Endothelial cell of umbilical vein (primary cell): Measurements from ENCODE around the gene FASLG. TPM values are rescaled to one million over a fixed set of nuclear protein-coding genes. Genes with fewer than 3 reads are reported as not detected.

Experiments used
- BruUV-seq: library from RNA; stranded (reverse); fragments of 400-500 nt; replicated peaks from 2 replicates; lab custom pipeline; 2021; lab: Mats Ljungman, UMichigan
- CTCF ChIA-PET: fragments of 300-600, 350-600 bp; sonication (Branson Sonifier 250); formaldehyde crosslinking; loops from one replicate; lab custom pipeline; 2021; ENCODE audit warnings: antibody characterized with exemption, inconsistent platforms; lab: Charles Lee
- POLR2A ChIA-PET: fragments of 300-600, 350-600 bp; sonication (Branson Sonifier 250); formaldehyde crosslinking; loops from one replicate; lab custom pipeline; 2021; ENCODE audit warnings: antibody characterized with exemption, inconsistent platforms; lab: Charles Lee
- DNase-seq: peaks from one replicate; pipeline ENCODE4 v3.0.0-alpha.2; 2011; ENCODE audit warnings: low read depth, low spot score
- FAIRE-seq: peaks from 2 replicates; lab custom pipeline; 2011; peaks lifted over from hg19 to GRCh38; lab: Jason Lieb, UNC
- H2AFZ ChIP-seq: 2 replicates; pipeline ENCODE4 v1.6.0; 2012; ENCODE audit warnings: low read depth, low read length, control low read depth, inconsistent platforms
- H3K27ac ChIP-seq: 2 replicates; pipeline ENCODE4 v1.5.1; 2011; ENCODE audit warnings: low read depth, mild to moderate bottlenecking, control low read depth, low read length, moderate library complexity; ENCODE audit not compliant: insufficient read depth
- H3K27me3 ChIP-seq, 2 experiments: 2 replicates each; pipeline versions ENCODE4 v1.6.0 to v1.6.1; 2011; ENCODE audit warnings: low read length in 2 of 2, mixed read lengths in 1 of 2; ENCODE audit not compliant: control insufficient read depth in 2 of 2, insufficient read depth in 2 of 2
- H3K36me3 ChIP-seq, 2 experiments: 2 replicates in 1 of 2; 3 replicates in 1 of 2; pipeline ENCODE4 v1.5.1; 2011; ENCODE audit warnings: low read length in 2 of 2, mild to moderate bottlenecking in 1 of 2, moderate library complexity in 1 of 2; ENCODE audit not compliant: control insufficient read depth in 2 of 2, insufficient read depth in 2 of 2; ENCODE audit errors: extremely low read depth in 1 of 2
- H3K4me1 ChIP-seq: 3 replicates; pipeline ENCODE4 v1.5.1; 2011; ENCODE audit warnings: mild to moderate bottlenecking, low read length; ENCODE audit not compliant: control insufficient read depth, insufficient read depth; ENCODE audit errors: extremely low read depth
- H3K4me2 ChIP-seq: 2 replicates; pipeline ENCODE4 v1.6.1; 2011; ENCODE audit warnings: low read length, control low read depth, mixed read lengths; ENCODE audit not compliant: insufficient read depth
- H3K4me3 ChIP-seq, 3 experiments: fragments of 200-600 bp in 1 of 3; sonication (generic), shearing (Covaris generic) in 1 of 3; replicated peaks in 1 of 3; 2 replicates each; pipeline ENCODE4 v1.5.1; 2011 to 2016; ENCODE audit warnings: control low read depth in 3 of 3, low read length in 3 of 3, mild to moderate bottlenecking in 2 of 3, inconsistent platforms in 1 of 3, low read depth in 1 of 3, moderate library complexity in 1 of 3; ENCODE audit not compliant: insufficient read depth in 1 of 3
- H3K79me2 ChIP-seq: 2 replicates; pipeline ENCODE4 v1.6.0; 2012; ENCODE audit warnings: low read length, inconsistent platforms; ENCODE audit not compliant: control insufficient read depth, insufficient read depth
- H3K9ac ChIP-seq: replicated peaks from 2 replicates; pipeline ENCODE3; 2011; ENCODE audit warnings: low read length, control low read depth; ENCODE audit not compliant: insufficient read depth; ENCODE audit errors: extremely low read depth
- H3K9me1 ChIP-seq: replicated peaks from 3 replicates; pipeline ENCODE4 v1.6.0; 2011; ENCODE audit warnings: mild to moderate bottlenecking, low read length; ENCODE audit not compliant: control insufficient read depth, insufficient read depth; ENCODE audit errors: extremely low read depth
- H3K9me3 ChIP-seq: replicated peaks from 2 replicates; pipeline ENCODE4 v1.5.1; 2012; ENCODE audit warnings: low read length, inconsistent platforms; ENCODE audit not compliant: control insufficient read depth, insufficient read depth
- H4K20me1 ChIP-seq: replicated peaks from 2 replicates; pipeline ENCODE3; 2011; ENCODE audit warnings: mild to moderate bottlenecking, low read length; ENCODE audit not compliant: control insufficient read depth, insufficient read depth; ENCODE audit errors: extremely low read depth
- CTCF ChIP-seq, 2 donors: IDR thresholded peaks; 1 replicate in 1 of 2; 2 replicates in 1 of 2; pipeline ENCODE4 v1.5.1; 2011; ENCODE audit warnings: low read length in 2 of 2, mild to moderate bottlenecking in 2 of 2, moderate library complexity in 2 of 2, control low read depth in 1 of 2, inconsistent platforms in 1 of 2, low read depth in 1 of 2; ENCODE audit not compliant: insufficient read depth in 1 of 2; ENCODE audit errors: extremely low read depth in 1 of 2
- EZH2 ChIP-seq: IDR thresholded peaks from 2 replicates; pipeline ENCODE4 v1.6.1; 2012; ENCODE audit warnings: borderline replicate concordance, low read depth, mild to moderate bottlenecking, moderate library complexity, low read length, inconsistent platforms; ENCODE audit not compliant: severe bottlenecking
- FOS ChIP-seq: IDR thresholded peaks from 2 replicates; pipeline ENCODE4 v1.6.1; 2011; ENCODE audit warnings: mild to moderate bottlenecking, low read length, moderate library complexity, borderline replicate concordance; ENCODE audit not compliant: insufficient read depth
- GATA2 ChIP-seq: IDR thresholded peaks from 2 replicates; pipeline ENCODE4 v1.7.0; 2011; ENCODE audit warnings: low read depth, mild to moderate bottlenecking, moderate library complexity, mixed read lengths, low read length; ENCODE audit not compliant: insufficient read length, insufficient read depth
- JUN ChIP-seq: IDR thresholded peaks from 2 replicates; pipeline ENCODE4 v1.6.1; 2011; ENCODE audit warnings: borderline replicate concordance, low read depth; ENCODE audit not compliant: insufficient read length, insufficient read depth
- MAX ChIP-seq: IDR thresholded peaks from 2 replicates; pipeline ENCODE4 v1.6.1; 2011; ENCODE audit not compliant: insufficient read depth, insufficient read length
- MYC ChIP-seq: IDR thresholded peaks from one replicate; pipeline ENCODE4 v1.6.1; 2011; ENCODE audit warnings: mild to moderate bottlenecking, low read depth, low read length
- POLR2A ChIP-seq: IDR thresholded peaks from 2 replicates; pipeline ENCODE4 v1.6.1; 2012; ENCODE audit warnings: low read depth, mild to moderate bottlenecking, control low read depth, low read length
- POLR2AphosphoS5 ChIP-seq: IDR thresholded peaks from 2 replicates; pipeline ENCODE4 v1.6.1; 2012; ENCODE audit warnings: low read depth, mild to moderate bottlenecking, control low read depth, low read length, moderate library complexity; ENCODE audit not compliant: insufficient read depth
- dilution Hi-C: fragments of 300-500 bp; cut with MboI; formaldehyde crosslinking; loops from one replicate; pipeline ENCODE4 v1.15.0; 2019; ENCODE audit warnings: low sequenced_read_pairs; ENCODE audit not compliant: extremely low pct_ligation_motif_present
- intact Hi-C: fragments of 100-400 bp; cut with micrococcal nuclease; formaldehyde crosslinking; loops from one replicate; pipeline ENCODE4 v1.10.0; 2022
- polyA plus RNA-seq, 4 experiments: library from polyadenylated mRNA; depleted of rRNA in 3 of 4; stranded (reverse) in 3 of 4; unstranded in 1 of 4; fragments of >200 nt; gene quantifications; 2 replicates each; pipeline versions ENCODE4 v1.2.1 to v1.2.3, GENCODE V29; 2011 to 2012; ENCODE audit warnings: missing spikeins in 1 of 4
- total RNA-seq: library from RNA; stranded (reverse); gene quantifications from 2 replicates; pipeline ENCODE4 v1.2.3, GENCODE V29; 2021

Gene FASLG
- total and polyA plus RNA-seq, 2 donors (not counting 3 experiments of a cell fraction or from before 2014, with no cell fraction given) = not detected

- H3K4me1 ChIP-seq = no peaks in the 10 kb centered on the region
- H3K4me2 ChIP-seq = no peak overlapping the region
- no peaks in the 10 kb centered on the region for H3K9me3 ChIP-seq
- H4K20me1 ChIP-seq = no peaks in the 10 kb centered on the region
- CTCF ChIA-PET = no interaction called here
- no peak overlapping the region for H2AFZ ChIP-seq
- H3K9ac ChIP-seq = no peak overlapping the region
- H3K4me3 ChIP-seq = no peak overlapping the region
- H3K9me1 ChIP-seq = no peaks in the 10 kb centered on the region
- DNase-seq = no peak
- no peaks in the 10 kb centered on the region for H3K36me3 ChIP-seq
- BruUV-seq = no TSS peak
- intact Hi-C loops = no loop called here
- no peak overlapping the region for H3K27ac ChIP-seq
- FAIRE-seq = no peak
- dilution Hi-C loops = no loop called here
- TF ChIP-seq FOS = no peak
- TF ChIP-seq POLR2A = no peak
- peaks cover 6 to 8% of the 10 kb centered on the region in 2 experiments for H3K27me3 ChIP-seq
- POLR2A ChIA-PET = no interaction called here
- H3K79me2 ChIP-seq = no peaks in the 10 kb centered on the region
Measured at GRCh38 chr1:172670316-172670715, 11.4 kb downstream of the FASLG start.

- TF ChIP-seq FOS (no peak), CTCF (IDR thresholded peaks at IDR 0.05; ENCODE audit: extremely low read depth in 1 of 2, insufficient read depth in 1 of 2, low read depth in 1 of 2, low read length in 2 of 2) (no peak), MYC (no peak), POLR2A (no peak), POLR2AphosphoS5 (no peak), JUN (no peak), GATA2 (no peak), EZH2 (no peak), MAX (no peak)
- no peak overlapping the region for H3K4me2 ChIP-seq
- DNase-seq (no peak), FAIRE-seq (no peak)
- H3K4me1 ChIP-seq = no peaks in the 10 kb centered on the region
- H3K27me3 ChIP-seq = peaks cover 6 to 8% of the 10 kb centered on the region in 2 experiments
- H3K79me2 ChIP-seq = no peaks in the 10 kb centered on the region
- no peak overlapping the region for H3K4me3 ChIP-seq
- no peaks in the 10 kb centered on the region for H3K36me3 ChIP-seq
- no peaks in the 10 kb centered on the region for H3K9me3 ChIP-seq
- H2AFZ ChIP-seq = no peak overlapping the region
- POLR2A ChIA-PET = interaction anchor here (0.6 kb wide), 1 partner anchor 10 kb away, joined by 4 read pairs; no protein-coding TSS in a partner anchor
- dilution Hi-C loops = no loop called here
- H4K20me1 ChIP-seq = no peaks in the 10 kb centered on the region
- CTCF ChIA-PET = no interaction called here
- intact Hi-C loops = no loop called here
- BruUV-seq = no TSS peak
- no peak overlapping the region for H3K27ac ChIP-seq
- no peaks in the 10 kb centered on the region for H3K9me1 ChIP-seq
- no peak overlapping the region for H3K9ac ChIP-seq
Measured at GRCh38 chr1:172670791-172671190, 11.9 kb downstream of the FASLG start.
